Measurements from ENCODE around the gene GALNTL6. TPM values are rescaled to one million over a fixed set of nuclear protein-coding genes. Genes with fewer than 3 reads are reported as not detected.

The GALNTL6 gene
- total and polyA plus RNA-seq, 2 donors (not counting 1 experiment from before 2014, with no cell fraction given) = not detected

- no peak overlapping the region for H3K9ac ChIP-seq (ENCODE audit: insufficient read depth, low read length)
- no peak overlapping the region for H3K27ac ChIP-seq (ENCODE audit: insufficient read depth, low read length)
- no peaks in the 10 kb centered on the region for H3K79me2 ChIP-seq (ENCODE audit: control insufficient read depth, insufficient read depth, low read length)
- H4K20me1 ChIP-seq (ENCODE audit: control insufficient read depth, extremely low read depth, insufficient read depth, low read length) = no peaks in the 10 kb centered on the region
- no peak overlapping the region for H3K4me2 ChIP-seq (ENCODE audit: extremely low read depth, insufficient read depth, low read length)
- H3K9me3 ChIP-seq (ENCODE audit: control insufficient read depth, insufficient read depth, low read depth, low read length) = no peaks in the 10 kb centered on the region
- no peaks in the 10 kb centered on the region for H3K36me3 ChIP-seq (ENCODE audit: control insufficient read depth, insufficient read depth, low read length)
- DNase-seq (ENCODE audit: low read depth in 2 of 2) = no peak
- no peaks in the 10 kb centered on the region for H3K4me1 ChIP-seq (ENCODE audit: control insufficient read depth, extremely low read depth, insufficient read depth, low read length)
- TF ChIP-seq EZH2 (IDR thresholded peaks at IDR 0.05; ENCODE audit: low read length, missing control alignments) = no peak
- no peak for TF ChIP-seq CTCF (conservative IDR thresholded peaks at IDR 0.05 in 1 of 2, IDR thresholded peaks at IDR 0.05 in 1 of 2; ENCODE audit: low read depth in 1 of 2, low read length in 2 of 2)
- H3K27me3 ChIP-seq (ENCODE audit: control insufficient read depth, insufficient read depth, low read length) = no peaks in the 10 kb centered on the region
- no peak overlapping the region for H2AFZ ChIP-seq (ENCODE audit: low read length)
- no peak overlapping the region for H3K4me3 ChIP-seq (replicated peaks in 1 of 4; ENCODE audit: control extremely low read depth in 1 of 4, insufficient read depth in 1 of 4, low read depth in 3 of 4, low read length in 4 of 4)
Measured at GRCh38 chr4:172109466-172109865, 296.3 kb downstream of the GALNTL6 start.

GRCh38 chr4:172124656-172125308 is 311.6 kb downstream of the GALNTL6 start:
- TF ChIP-seq CTCF (conservative IDR thresholded peaks at IDR 0.05 in 1 of 2, IDR thresholded peaks at IDR 0.05 in 1 of 2; ENCODE audit: low read depth in 1 of 2, low read length in 2 of 2) (no peak), EZH2 (IDR thresholded peaks at IDR 0.05; ENCODE audit: low read length, missing control alignments) (no peak)
- no peak overlapping the region for H3K9ac ChIP-seq (ENCODE audit: insufficient read depth, low read length)
- H3K4me3 ChIP-seq (replicated peaks in 1 of 4; ENCODE audit: control extremely low read depth in 1 of 4, insufficient read depth in 1 of 4, low read depth in 3 of 4, low read length in 4 of 4) = no peak overlapping the region
- H3K27me3 ChIP-seq (ENCODE audit: control insufficient read depth, insufficient read depth, low read length) = no peaks in the 10 kb centered on the region
- DNase-seq (ENCODE audit: low read depth in 2 of 2) = no peak
- H4K20me1 ChIP-seq (ENCODE audit: control insufficient read depth, extremely low read depth, insufficient read depth, low read length) = no peaks in the 10 kb centered on the region
- no peaks in the 10 kb centered on the region for H3K4me1 ChIP-seq (ENCODE audit: control insufficient read depth, extremely low read depth, insufficient read depth, low read length)
- H3K36me3 ChIP-seq (ENCODE audit: control insufficient read depth, insufficient read depth, low read length) = no peaks in the 10 kb centered on the region
- H3K27ac ChIP-seq (ENCODE audit: insufficient read depth, low read length) = no peak overlapping the region
- H3K4me2 ChIP-seq (ENCODE audit: extremely low read depth, insufficient read depth, low read length) = no peak overlapping the region
- no peak overlapping the region for H2AFZ ChIP-seq (ENCODE audit: low read length)
- no peaks in the 10 kb centered on the region for H3K79me2 ChIP-seq (ENCODE audit: control insufficient read depth, insufficient read depth, low read length)
- no peaks in the 10 kb centered on the region for H3K9me3 ChIP-seq (ENCODE audit: control insufficient read depth, insufficient read depth, low read depth, low read length)

GRCh38 chr4:172125443-172125842 is 312.2 kb downstream of the GALNTL6 start:
- Histone ChIP-seq H3K4me2 (ENCODE audit: extremely low read depth, insufficient read depth, low read length) (no peak overlapping the region), H3K4me3 (replicated peaks in 1 of 4; ENCODE audit: control extremely low read depth in 1 of 4, insufficient read depth in 1 of 4, low read depth in 3 of 4, low read length in 4 of 4) (no peak overlapping the region), H3K9me3 (ENCODE audit: control insufficient read depth, insufficient read depth, low read depth, low read length) (no peaks in the 10 kb centered on the region), H3K27me3 (ENCODE audit: control insufficient read depth, insufficient read depth, low read length) (no peaks in the 10 kb centered on the region), H2AFZ (ENCODE audit: low read length) (no peak overlapping the region), H3K36me3 (ENCODE audit: control insufficient read depth, insufficient read depth, low read length) (no peaks in the 10 kb centered on the region), H4K20me1 (ENCODE audit: control insufficient read depth, extremely low read depth, insufficient read depth, low read length) (no peaks in the 10 kb centered on the region), H3K4me1 (ENCODE audit: control insufficient read depth, extremely low read depth, insufficient read depth, low read length) (no peaks in the 10 kb centered on the region), H3K9ac (ENCODE audit: insufficient read depth, low read length) (no peak overlapping the region), H3K79me2 (ENCODE audit: control insufficient read depth, insufficient read depth, low read length) (no peaks in the 10 kb centered on the region), H3K27ac (ENCODE audit: insufficient read depth, low read length) (no peak overlapping the region)
- DNase-seq (ENCODE audit: low read depth in 2 of 2) = no peak
- no peak for TF ChIP-seq EZH2 (IDR thresholded peaks at IDR 0.05; ENCODE audit: low read length, missing control alignments)
- TF ChIP-seq CTCF (conservative IDR thresholded peaks at IDR 0.05 in 1 of 2, IDR thresholded peaks at IDR 0.05 in 1 of 2; ENCODE audit: low read depth in 1 of 2, low read length in 2 of 2) = no peak
